HEK293 (cell line): Measurements from ENCODE around the gene SLC28A1.

ENCODE experiments used
- ZNF114 ChIP-seq: fragments of 450-650 bp; formaldehyde crosslinking; IDR thresholded peaks from 2 replicates; pipeline ENCODE4 v1.5.0; 2017; ENCODE audit warnings: missing biosample characterization, missing genetic modification characterization
- ZNF248 ChIP-seq: fragments of 450-650 bp; formaldehyde crosslinking; IDR thresholded peaks from 2 replicates; pipeline ENCODE4 v1.5.1; 2017; ENCODE audit warnings: missing biosample characterization, missing genetic modification characterization
- ZNF274 ChIP-seq, 2 experiments: fragments of 200-500 bp in 1 of 2; fragments of 450-650 bp in 1 of 2; sonication (Bioruptor generic) in 1 of 2; formaldehyde crosslinking in 1 of 2; IDR thresholded peaks; 2 replicates each; pipeline versions ENCODE4 v1.5.1 to v1.6.1; 2014 to 2016; ENCODE audit warnings: borderline replicate concordance in 1 of 2, inconsistent platforms in 1 of 2, low read length in 1 of 2, missing biosample characterization in 1 of 2, missing genetic modification characterization in 1 of 2
- ZNF354C ChIP-seq: fragments of 450-650 bp; formaldehyde crosslinking; IDR thresholded peaks from 2 replicates; pipeline ENCODE4 v1.5.1; 2016; ENCODE audit warnings: missing biosample characterization, missing genetic modification characterization, low read depth, borderline replicate concordance
- ZNF404 ChIP-seq: fragments of 450-650 bp; formaldehyde crosslinking; IDR thresholded peaks from 2 replicates; pipeline ENCODE4 v1.5.1; 2017; ENCODE audit warnings: missing biosample characterization, missing genetic modification characterization
- ZNF473 ChIP-seq: fragments of 450-650 bp; formaldehyde crosslinking; IDR thresholded peaks from 2 replicates; pipeline ENCODE4 v1.5.1; 2017; ENCODE audit warnings: missing biosample characterization, missing genetic modification characterization
- TF ChIP-seq, protein P1 (sequence below): fragments of 450-650 bp; formaldehyde crosslinking; IDR thresholded peaks from 2 replicates; pipeline ENCODE4 v1.5.1; 2016; ENCODE audit warnings: missing biosample characterization, missing genetic modification characterization
- TF ChIP-seq, protein P2 (sequence below): fragments of 450-650 bp; formaldehyde crosslinking; IDR thresholded peaks from 2 replicates; pipeline ENCODE4 v1.5.1; 2016; ENCODE audit warnings: missing biosample characterization, missing genetic modification characterization
- TF ChIP-seq, protein P3 (sequence below): fragments of 450-650 bp; formaldehyde crosslinking; IDR thresholded peaks from 2 replicates; pipeline ENCODE4 v1.5.1; 2016; ENCODE audit warnings: missing biosample characterization, missing genetic modification characterization
- TF ChIP-seq, protein P4 (sequence below): fragments of 450-650 bp; formaldehyde crosslinking; IDR thresholded peaks from 2 replicates; pipeline ENCODE4 v1.5.1; 2016; ENCODE audit warnings: missing biosample characterization, missing genetic modification characterization
- TF ChIP-seq, protein P5 (sequence below): fragments of 450-650 bp; formaldehyde crosslinking; IDR thresholded peaks from 2 replicates; pipeline ENCODE4 v1.5.1; 2016; ENCODE audit warnings: missing biosample characterization, missing genetic modification characterization

DNA sequence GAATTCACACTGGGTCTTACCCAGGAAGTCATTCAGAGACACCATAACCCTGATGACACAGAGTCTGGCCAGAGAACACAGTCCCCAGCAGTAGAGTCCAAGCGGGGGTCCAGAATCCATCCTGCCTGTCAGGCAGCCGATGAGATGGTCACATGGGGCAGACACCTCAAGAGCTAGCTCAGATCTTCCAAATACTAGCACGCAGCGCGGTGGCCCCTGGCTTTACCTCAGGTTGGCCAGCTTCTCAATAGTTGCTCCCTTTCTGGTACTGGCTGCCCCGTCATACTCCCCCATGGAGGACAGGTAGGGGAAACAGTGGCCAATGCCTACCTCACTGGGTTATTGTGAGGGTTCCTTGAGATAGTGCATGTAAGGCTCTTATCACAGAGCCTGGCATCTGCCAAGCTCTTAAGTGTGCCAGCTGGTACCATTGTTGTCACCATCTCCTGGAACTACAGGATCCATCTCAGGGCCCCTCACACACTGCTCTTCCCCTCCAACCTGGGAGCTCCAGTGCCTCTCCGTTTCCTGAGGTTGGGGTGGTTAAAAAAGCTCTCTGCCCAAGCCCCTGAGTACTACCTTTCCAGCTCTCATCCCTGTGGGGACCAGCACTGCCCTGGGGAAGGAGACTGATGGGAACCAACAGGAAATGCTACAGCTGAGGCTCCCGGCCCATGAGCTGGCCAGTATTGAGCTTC lies 3.5 kb upstream of the SLC28A1 start:
- TF ChIP-seq, protein P1, sequence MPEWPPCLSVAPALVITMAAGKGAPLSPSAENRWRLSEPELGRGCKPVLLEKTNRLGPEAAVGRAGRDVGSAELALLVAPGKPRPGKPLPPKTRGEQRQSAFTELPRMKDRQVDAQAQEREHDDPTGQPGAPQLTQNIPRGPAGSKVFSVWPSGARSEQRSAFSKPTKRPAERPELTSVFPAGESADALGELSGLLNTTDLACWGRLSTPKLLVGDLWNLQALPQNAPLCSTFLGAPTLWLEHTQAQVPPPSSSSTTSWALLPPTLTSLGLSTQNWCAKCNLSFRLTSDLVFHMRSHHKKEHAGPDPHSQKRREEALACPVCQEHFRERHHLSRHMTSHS (tag by site-specific recombination): no peak
- TF ChIP-seq, protein P2, sequence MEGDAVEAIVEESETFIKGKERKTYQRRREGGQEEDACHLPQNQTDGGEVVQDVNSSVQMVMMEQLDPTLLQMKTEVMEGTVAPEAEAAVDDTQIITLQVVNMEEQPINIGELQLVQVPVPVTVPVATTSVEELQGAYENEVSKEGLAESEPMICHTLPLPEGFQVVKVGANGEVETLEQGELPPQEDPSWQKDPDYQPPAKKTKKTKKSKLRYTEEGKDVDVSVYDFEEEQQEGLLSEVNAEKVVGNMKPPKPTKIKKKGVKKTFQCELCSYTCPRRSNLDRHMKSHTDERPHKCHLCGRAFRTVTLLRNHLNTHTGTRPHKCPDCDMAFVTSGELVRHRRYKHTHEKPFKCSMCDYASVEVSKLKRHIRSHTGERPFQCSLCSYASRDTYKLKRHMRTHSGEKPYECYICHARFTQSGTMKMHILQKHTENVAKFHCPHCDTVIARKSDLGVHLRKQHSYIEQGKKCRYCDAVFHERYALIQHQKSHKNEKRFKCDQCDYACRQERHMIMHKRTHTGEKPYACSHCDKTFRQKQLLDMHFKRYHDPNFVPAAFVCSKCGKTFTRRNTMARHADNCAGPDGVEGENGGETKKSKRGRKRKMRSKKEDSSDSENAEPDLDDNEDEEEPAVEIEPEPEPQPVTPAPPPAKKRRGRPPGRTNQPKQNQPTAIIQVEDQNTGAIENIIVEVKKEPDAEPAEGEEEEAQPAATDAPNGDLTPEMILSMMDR (tag by site-specific recombination): no peak
- TF ChIP-seq, protein P3, sequence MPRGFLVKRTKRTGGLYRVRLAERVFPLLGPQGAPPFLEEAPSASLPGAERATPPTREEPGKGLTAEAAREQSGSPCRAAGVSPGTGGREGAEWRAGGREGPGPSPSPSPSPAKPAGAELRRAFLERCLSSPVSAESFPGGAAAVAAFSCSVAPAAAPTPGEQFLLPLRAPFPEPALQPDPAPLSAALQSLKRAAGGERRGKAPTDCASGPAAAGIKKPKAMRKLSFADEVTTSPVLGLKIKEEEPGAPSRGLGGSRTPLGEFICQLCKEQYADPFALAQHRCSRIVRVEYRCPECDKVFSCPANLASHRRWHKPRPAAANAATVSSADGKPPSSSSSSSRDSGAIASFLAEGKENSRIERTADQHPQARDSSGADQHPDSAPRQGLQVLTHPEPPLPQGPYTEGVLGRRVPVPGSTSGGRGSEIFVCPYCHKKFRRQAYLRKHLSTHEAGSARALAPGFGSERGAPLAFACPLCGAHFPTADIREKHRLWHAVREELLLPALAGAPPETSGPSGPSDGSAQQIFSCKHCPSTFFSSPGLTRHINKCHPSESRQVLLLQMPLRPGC (tag by site-specific recombination): no peak
- no peak for TF ChIP-seq ZNF114 (tag by site-specific recombination)
- no peak for TF ChIP-seq ZNF404 (tag by site-specific recombination)
- TF ChIP-seq, protein P4, sequence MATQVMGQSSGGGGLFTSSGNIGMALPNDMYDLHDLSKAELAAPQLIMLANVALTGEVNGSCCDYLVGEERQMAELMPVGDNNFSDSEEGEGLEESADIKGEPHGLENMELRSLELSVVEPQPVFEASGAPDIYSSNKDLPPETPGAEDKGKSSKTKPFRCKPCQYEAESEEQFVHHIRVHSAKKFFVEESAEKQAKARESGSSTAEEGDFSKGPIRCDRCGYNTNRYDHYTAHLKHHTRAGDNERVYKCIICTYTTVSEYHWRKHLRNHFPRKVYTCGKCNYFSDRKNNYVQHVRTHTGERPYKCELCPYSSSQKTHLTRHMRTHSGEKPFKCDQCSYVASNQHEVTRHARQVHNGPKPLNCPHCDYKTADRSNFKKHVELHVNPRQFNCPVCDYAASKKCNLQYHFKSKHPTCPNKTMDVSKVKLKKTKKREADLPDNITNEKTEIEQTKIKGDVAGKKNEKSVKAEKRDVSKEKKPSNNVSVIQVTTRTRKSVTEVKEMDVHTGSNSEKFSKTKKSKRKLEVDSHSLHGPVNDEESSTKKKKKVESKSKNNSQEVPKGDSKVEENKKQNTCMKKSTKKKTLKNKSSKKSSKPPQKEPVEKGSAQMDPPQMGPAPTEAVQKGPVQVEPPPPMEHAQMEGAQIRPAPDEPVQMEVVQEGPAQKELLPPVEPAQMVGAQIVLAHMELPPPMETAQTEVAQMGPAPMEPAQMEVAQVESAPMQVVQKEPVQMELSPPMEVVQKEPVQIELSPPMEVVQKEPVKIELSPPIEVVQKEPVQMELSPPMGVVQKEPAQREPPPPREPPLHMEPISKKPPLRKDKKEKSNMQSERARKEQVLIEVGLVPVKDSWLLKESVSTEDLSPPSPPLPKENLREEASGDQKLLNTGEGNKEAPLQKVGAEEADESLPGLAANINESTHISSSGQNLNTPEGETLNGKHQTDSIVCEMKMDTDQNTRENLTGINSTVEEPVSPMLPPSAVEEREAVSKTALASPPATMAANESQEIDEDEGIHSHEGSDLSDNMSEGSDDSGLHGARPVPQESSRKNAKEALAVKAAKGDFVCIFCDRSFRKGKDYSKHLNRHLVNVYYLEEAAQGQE (tag by site-specific recombination): no peak
- TF ChIP-seq ZNF354C (tag by site-specific recombination): no peak
- no peak for TF ChIP-seq ZNF248
- TF ChIP-seq, protein P5, sequence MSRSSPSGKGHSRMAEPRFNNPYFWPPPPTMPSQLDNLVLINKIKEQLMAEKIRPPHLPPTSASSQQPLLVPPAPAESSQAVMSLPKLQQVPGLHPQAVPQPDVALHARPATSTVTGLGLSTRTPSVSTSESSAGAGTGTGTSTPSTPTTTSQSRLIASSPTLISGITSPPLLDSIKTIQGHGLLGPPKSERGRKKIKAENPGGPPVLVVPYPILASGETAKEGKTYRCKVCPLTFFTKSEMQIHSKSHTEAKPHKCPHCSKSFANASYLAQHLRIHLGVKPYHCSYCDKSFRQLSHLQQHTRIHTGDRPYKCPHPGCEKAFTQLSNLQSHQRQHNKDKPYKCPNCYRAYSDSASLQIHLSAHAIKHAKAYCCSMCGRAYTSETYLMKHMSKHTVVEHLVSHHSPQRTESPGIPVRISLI: no peak
- no peak for TF ChIP-seq ZNF473 (tag by site-specific recombination)
- TF ChIP-seq ZNF274 (IDR thresholded peaks at IDR 0.05; ENCODE audit: low read length): no peak
- TF ChIP-seq ZNF274 (tag by site-specific recombination; IDR thresholded peaks at IDR 0.05; ENCODE audit: borderline replicate concordance): no peak
